Body of pancreas (tissue), 4 donors: ENCODE data around the gene ACACA.

ENCODE experiments used
- POLR2A ChIP-seq, 3 donors: fragments of 450-650 bp; IDR thresholded peaks; one replicate each; pipeline ENCODE4 v1.6.1; 2016; ENCODE audit warnings: antibody characterized with exemption in 3 of 3, mild to moderate bottlenecking in 2 of 3
- TF ChIP-seq, protein P1 (sequence below), 7 experiments: fragments of 450-650 bp in 4 of 7; fragments of 200-600 bp in 3 of 7; sonication (generic) in 3 of 7; IDR thresholded peaks; one replicate each; pipeline ENCODE4 v1.5.1; 2016 to 2019; ENCODE audit warnings: antibody characterized with exemption in 7 of 7

DNA sequence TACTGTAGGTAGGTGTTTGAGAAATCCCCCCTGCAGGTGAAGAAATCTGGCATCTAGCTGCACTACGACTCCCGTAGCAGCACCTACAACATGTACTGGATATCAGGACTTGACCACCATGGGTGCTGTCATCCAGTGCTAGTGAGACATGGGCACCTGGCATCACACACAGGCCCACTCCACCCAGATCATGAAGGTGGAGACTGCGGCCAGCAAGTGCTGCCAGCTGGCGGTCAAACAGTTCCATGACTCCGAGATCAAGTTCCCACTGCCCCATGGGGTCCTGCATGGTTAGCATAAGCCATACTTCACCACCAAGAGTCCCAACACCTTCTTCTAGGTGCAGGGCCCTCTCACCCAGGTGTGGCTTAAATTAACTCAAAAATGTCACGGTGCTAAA, 243.8 kb downstream of the ACACA start:
- TF ChIP-seq, protein P1, sequence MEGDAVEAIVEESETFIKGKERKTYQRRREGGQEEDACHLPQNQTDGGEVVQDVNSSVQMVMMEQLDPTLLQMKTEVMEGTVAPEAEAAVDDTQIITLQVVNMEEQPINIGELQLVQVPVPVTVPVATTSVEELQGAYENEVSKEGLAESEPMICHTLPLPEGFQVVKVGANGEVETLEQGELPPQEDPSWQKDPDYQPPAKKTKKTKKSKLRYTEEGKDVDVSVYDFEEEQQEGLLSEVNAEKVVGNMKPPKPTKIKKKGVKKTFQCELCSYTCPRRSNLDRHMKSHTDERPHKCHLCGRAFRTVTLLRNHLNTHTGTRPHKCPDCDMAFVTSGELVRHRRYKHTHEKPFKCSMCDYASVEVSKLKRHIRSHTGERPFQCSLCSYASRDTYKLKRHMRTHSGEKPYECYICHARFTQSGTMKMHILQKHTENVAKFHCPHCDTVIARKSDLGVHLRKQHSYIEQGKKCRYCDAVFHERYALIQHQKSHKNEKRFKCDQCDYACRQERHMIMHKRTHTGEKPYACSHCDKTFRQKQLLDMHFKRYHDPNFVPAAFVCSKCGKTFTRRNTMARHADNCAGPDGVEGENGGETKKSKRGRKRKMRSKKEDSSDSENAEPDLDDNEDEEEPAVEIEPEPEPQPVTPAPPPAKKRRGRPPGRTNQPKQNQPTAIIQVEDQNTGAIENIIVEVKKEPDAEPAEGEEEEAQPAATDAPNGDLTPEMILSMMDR (IDR thresholded peaks at IDR 0.05): no peak
- no peak for TF ChIP-seq POLR2A (IDR thresholded peaks at IDR 0.05)
